ENCODE results near the gene TXNRD3. TPM values are rescaled to one million over a fixed set of nuclear protein-coding genes. Genes with fewer than 3 reads are reported as not detected.

Gene TXNRD3
- polyA plus RNA-seq, 5 donors, result 15.9 to 22.3 (median 20.4) TPM

DNA sequence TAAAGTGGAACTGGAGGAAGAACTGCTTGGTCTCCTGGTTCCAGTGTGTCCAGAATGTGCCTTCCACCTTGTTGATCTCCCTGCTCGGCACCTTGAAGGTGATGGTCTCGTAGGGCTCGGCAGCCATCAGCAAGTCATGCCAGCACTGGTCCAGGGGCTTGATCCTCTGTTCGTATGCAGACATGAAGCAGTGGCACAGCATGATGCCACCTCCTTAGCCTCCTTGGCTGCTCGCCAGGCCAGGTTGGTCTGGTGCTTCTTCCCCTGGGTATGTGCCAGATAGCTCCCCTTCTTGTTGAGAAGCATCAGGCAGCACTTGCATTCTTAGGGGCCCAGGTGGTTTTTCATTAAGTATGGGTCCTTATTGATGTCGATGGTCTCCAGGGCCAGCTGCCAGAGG is 17.8 kb upstream of the TXNRD3 start:
- DNase-seq, result no peak

DNA sequence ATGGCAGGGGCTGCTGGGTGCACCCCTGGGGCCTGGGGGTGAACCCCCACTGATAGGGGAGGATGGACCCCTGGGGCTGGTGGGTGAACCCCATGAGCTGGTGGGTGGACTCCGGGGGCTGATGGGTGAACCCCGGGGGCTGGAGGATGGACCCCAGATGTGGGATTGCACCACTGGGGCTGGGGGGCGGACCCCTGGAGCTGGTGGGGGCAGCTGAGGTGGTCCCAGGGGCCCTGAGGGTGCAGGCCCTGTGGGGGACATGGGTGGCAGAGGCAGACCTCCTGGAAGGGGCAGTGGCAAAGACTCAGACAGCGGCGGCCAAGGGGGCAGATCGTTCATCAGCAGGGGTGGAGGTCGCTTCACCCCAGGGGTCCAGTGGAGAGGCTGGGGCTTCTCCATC is 17.4 kb upstream of the TXNRD3 start:
- DNase-seq, result no peak

DNA sequence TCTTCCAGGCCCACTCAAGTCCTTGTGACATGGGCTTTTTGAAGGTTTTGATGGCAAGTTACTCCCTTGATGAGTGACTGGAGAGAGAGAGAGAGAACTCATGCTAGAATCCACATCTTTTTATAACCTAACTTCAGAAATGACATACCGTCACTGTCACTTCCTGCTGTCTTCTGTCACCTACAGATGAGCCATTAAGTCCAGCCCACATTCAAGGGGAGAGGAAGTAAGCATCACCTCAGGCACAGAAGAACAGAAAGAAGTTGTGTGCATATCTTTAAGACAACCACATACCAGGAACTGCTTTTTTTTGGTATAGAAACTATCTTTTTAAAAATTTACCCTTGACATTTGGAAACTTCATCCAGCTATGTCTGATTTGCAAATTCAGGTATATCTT is 16.6 kb upstream of the TXNRD3 start:
- DNase-seq, result no peak

DNA sequence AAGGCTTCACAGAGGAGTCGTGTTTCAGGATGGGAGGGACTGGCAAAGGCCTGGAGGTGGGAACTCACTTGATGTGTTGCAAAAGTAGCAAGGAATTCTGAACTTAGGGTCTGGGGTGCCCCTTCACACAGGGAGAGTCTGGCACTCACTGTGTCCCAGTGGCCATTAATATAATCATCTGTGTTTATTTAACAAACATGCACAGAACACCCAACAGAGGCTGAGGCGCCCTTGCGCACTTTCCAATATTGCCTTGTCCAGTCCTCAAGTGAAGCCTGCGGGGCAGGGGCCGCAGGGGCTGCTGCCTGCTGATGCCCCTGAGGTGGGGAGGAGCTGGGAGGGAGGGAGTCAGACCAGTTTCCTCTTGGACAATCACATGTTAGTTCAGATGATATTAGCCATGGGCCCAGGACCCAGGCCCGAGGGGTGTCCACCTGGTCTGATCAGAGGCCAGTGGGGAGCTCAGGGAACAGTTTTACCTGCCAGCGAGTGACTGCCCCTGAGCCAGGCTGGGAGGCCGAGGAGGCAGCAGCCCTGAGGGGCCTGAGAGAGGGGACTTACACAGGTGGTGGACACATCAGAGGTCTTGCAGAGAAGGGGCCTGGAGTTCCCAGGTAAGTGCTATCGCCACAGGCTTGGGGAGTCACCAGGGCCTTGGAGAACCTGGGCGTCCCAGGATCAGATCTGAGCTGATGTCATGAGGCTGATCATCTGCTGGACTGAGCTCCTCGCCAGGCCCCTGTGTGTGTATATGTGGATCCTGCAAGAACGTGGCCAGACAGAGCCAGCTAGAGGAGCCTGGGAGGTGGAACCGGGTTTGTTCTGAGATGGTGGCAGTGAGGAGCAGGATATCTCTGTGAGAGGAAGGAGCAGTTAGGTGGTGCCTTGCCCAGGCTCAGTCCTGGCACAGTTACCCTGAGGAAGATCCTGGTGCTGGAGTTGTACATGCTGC is 13.8 kb upstream of the TXNRD3 start:
- no peak for DNase-seq

DNA sequence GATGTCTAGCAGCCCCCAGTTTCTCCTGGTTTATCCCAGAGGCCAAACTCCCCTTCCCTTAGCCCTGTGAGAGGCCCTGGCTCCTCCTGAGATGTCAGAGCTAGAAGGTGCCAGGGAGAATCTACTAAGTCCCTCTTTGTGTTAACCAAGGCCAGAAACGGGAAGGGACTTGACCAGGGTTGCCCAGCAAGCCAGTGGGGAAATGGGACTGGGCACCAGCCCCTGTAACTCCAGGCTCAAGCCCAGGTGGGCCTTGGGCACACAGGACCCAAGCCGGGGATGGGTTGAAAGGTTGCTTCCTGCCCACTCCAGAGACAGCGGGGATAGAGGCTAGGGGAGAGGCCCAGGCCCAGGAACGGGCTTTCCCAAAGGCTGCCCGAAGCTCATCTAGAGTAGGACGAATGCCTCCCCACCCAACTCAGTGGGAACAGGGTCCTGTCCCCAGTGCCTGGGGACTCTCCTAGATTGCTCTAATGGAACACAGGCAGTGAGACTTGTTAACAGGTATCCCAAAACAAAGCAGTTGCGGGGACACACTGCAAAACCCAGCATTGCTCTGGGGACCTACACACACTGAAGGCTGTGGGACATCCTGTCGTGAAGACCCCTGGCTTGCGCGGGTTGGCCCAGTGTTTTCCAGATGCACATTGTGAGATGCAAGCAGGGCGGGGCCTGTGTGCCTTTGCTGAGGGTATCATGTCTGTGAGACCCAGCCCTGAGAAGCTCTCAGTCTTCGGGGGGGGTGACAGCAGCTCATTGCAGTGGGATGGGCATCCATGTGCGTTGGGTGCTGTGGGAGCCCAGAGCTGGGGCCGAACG is 12.9 kb upstream of the TXNRD3 start:
- DNase-seq, result no peak

DNA sequence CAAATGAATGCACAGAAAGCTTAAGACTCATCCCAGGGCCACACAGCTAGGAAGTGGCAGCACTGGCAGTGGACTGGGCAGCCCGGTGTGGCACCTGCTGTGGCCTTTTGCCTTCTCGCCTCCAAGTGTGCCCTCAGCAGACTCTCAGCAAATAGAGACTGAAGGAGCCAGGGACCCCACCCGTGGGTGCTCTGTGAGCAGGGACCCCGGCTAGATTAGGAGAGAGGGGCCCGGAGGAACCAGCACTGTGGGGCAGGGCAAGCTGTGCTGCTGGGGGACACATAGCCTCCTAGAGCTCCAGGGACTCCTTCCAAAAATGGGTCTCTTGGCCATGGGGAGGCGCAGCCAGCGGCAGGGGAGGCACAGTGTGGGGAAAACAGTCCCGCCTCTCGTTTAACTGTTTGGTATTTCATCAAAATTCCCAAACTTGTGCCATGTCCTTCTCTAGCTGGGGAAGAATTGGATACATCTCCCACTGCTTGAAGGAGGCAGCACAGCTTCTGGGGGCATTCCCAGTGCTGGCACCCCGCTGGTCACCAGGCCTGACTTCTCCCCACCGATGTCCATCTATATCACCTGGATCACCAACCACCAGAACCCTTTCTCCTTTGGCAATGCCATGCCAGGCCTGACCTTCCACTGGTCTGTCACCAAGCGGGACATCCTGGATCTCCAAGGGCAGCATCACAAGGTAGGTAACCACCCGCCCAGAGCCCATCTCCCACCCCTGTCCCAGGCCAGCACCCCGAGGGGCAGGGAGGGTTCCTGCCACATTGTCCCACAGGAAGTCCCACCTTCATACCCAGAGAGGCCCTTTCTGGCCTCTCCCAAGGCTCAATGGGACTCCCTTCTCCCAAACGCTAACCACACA is 12.0 kb upstream of the TXNRD3 start:
- no peak for DNase-seq

DNA sequence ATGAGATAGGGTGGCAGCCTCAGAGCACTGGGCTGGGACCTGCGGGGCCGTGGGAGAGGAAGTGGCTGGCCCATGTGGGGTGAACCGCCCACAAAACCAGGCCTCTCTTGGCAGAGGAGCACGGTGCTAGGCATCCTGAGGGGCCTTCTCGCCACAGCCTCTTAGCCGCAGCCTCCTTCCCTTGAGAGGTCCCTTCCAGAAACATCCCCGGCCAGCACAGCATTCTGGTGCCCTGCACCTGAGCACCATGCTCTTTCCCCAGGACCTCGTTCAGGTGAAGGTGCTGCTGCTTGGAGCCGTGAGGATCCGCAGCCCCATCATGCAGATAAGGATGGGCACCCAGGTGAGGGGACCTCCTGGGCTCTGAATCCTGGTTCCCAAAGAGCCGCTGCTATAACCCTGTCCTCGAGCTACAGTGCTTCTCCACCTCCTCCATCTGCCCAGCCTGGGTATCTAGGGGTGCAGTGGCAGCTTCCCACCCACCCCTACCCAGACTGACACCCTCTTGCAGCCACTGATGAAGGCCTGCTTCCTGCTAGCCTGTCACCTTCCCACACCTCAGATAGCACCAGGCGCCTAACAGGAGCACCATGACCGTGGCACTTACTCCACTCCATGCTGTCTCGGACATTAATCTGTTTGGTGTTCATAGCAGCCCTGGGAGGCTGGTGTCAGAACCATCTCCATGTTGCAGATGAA is 11.2 kb upstream of the TXNRD3 start:
- no peak for DNase-seq

DNA sequence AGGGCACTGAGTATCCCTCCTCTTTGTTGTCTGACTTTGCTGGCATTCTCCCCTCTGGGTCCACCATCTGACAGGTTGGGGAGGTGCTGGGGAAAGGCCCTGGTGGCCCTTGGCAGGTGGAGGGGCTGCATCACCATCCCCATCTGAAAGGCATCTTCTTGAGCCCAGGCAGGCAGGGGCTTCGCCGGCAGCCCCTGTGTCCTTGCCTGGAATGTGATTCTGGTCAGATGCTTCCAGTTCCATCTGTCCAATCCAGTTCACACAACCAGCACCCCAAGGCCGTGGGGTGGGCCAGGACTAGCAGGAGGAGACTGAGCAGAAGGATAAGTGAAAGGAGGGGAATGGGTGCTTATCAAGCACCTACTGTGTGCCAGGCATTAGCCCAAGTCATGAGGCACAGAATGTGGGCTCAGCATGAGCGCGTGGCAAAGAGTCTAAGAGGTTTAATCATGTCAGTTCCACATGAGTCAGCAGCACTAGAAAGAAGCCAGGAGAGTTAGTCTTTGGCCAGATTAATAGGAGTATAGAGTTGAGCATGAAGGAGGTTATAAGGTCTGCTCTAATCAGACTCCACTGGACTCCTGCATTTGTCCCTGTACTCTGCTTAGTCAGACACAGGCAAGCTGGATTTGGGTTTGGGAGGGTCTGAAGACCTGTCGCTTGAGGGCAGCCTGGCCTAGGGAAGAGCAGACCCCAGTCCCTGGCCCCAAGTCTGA is 10.5 kb upstream of the TXNRD3 start:
- no peak for DNase-seq

DNA sequence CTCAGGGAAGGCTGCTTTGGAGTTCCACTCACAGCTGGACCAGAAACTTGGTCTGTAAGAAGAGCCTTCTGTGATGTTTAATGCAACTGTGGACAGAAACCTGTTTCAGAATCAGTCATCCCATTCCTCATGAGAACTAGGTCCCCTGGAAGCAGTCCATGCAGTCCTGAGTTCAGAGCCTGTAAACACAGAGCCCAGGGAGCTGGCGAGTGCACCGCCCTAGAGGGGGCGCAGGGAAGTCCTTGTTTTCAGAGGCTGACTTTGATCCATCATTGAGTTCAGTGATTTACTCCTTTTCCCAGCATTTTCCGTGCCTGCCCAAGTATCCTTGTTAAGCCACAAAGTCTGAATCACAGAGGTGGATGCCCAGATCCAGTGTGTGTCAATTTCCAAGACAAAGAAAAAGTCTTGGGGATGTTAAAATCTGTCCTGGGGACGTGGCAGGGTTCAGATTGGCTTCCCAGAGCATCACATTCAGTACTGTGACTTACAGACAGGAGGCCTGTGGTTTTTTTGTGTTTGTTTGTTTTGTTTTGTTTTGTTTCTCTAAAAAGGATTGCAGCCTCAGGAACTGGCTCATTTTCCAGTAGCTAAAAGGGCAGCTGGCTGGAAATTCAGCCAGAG is 9.8 kb upstream of the TXNRD3 start:
- DNase-seq, result no peak

DNA sequence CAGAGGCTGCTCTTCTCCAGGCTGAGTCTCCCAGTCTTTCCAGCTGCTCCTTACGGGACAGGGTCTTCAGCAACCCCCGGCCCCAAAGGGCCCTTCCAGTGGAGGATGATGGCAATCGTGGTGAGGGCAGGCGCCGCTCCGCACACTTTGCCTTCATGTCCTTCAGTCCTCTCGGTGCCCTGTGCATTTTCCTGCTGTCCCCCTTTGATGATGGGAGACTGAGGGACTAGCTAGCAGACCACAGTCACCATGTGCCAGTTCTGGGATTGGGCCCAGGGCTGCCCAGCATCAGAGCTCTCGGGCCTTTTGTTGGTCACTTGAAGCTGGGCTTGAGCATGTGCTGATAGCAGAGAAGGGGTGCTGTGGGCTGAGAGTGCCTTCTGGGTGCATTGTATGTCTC is 8.8 kb upstream of the TXNRD3 start:
- DNase-seq, result no peak

DNA sequence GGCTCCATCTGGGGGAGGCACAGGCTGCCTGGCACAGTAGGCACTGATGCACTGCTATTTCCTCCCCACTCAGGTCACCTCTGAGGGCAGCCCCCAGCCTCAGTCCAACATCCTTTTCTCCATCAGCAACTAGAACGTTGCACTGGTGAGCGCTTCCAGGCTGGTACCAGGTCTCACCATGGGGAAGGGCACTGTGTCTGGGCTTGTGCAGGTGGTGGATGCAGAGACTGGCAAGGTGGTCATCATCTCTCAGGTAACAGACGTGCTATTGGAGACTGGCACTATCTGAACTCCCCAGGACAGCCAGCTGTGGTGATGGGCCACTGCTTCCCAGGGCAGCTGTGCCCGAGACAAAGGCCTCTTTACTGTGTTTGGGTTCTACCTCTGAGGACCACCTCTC is 8.3 kb upstream of the TXNRD3 start:
- no peak for DNase-seq

DNA sequence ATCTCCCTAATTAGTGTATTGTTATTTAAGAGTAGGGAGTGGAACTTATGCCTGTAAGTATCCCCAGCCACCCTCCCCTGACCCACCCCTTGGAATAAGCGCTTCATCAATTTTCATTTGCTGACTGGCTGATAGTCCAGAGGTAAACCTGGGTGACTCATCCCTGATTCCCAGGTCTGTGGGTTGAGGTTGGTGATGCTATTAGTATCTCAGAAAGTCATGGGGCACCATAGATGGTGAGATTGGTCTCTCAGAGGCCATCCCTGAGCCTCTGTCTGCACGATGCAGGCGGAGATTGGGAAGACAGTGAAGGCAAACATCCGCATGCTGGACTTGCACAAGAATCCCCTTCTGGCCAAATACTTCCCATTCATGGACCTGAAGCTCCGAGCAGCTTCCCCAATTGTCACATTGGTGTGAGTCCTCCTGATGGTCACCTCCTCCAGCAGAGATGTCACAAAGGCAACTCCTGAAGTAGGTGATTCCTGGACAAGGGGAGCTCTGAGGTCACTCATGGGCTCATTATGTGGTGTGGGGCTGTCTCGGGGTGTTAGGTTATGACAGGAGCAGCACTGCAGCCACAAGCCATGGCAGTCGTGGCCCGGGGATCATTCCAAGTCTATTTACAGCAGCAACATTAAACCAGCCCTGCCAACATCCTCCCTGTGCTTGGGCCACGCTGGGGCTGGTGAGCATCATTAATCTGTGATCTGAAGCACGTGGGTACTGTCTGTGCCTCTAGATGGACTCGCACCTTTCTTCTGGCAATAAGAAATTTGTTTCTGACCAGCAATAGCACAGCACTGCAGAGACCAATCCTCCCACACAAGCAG is 6.8 kb upstream of the TXNRD3 start:
- DNase-seq, result no peak

DNA sequence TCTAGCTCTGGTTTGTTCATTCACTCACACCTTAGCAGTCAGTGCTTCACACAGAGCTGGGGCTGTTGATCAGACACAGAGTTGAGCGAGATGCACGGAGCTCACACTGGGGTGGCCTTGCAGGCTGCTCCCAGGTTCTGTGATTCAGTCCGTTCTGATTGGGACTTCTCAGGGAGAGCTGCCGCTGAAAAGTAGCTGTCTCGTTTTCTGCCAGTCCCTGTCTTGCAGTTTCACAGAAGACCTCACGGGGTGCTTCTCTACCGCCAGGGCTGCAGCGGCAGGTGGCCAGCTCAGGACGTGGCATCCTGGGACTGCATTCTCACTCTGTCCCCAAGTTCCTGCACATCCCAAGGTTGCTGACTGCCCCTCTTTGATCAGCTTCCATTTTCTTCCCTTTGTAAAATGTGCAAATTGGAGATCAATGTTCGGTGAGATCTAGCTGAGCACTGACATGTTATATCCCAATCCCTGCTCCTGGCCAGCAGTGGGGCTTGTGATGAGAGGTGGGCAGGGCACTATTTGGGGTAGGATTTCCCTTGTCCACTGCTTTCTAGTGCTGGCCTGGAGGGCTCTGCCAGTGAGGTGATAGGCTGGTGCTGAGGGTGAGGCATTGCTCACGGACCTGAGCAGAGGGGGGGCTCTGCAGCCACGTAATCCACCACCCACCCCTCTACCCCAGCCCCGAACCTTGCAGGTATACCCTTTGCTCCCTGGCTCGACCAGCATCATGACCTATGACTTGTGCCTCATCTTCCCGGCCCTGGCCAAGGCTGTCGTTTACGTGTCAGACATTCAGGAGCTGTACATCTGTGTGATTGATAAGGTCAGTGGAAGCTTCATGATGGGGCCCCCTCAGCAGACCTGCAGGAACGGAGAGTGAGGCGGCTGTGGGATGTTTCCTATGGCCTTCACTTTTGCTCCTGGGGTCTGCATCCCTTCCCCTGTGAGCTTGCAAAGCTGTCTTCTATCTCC is 5.3 kb upstream of the TXNRD3 start:
- DNase-seq, result no peak

DNA sequence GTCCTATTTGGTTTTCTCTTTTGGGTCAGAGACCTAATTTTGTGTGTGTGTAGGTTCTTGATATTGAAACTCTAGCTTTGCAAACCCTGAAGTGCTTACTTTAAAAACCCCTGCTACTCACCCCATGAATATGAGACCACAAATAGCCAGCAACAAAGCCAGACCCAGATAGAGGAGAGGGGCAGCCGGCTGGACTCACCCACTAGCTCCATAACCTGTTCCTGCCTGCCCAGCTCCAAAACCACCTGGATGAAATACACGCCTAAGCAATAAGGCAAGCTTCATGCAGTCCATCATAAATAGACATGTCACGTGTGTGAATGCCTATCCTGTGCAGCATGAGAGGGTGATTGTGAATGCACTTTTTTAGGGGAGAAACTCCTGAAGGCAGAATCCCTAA is 3.7 kb upstream of the TXNRD3 start:
- DNase-seq, result no peak

DNA sequence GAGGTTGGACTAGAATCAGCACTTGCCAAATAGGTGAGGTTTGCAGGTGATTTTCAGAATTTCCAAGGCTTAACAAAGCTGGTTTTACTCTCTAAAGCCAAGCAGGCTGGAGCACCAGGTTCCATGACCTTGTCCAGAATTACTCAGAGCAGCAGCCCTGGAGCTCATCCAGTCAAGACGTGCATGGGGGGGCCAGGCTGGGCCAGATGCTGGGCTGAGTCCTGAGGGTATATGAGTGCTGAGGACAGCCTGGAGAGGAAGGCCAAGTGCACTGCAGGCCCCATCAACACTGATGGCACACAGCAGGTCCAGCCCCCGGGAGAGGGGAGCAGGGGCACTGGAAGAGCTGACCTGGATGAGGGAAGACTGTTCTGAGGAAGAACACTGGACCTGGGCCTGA is 3.0 kb upstream of the TXNRD3 start:
- no peak for DNase-seq

DNA sequence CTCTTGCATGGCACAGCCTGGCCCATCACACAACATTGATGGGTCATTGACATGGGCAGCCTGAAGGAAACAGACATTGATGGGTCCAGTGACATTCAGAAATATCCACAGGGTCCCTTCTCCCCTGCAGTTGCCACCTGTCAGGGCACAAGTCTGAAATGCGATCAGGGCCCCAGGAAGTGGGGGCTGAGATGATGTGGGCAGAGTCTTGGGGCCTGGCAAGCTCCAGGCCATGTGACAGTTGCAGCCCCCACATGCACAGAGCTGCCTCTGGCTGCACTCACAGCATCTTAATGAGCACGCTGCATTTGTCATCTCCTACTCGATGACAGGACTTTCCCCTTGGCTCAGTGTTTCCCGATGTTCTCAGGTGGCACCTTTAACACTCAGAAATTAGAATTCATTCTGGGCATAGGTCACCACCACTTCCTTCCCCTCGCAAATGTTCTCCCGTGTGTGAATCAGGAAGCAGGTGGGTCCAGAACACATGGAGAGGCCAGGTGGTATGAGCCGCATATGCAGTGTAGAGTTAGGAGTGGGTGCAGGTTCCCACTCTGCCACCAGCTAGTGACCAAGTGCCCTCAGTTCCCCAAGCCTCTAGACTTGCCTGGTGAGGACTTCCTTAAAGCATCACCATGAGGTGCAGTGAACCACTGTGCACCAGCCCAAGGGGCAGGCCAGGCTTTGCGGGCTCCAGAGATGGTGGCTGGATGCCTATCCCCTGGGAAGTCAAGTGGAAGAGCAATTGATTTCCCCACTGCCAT is 1.6 kb upstream of the TXNRD3 start:
- no peak for DNase-seq

DNA sequence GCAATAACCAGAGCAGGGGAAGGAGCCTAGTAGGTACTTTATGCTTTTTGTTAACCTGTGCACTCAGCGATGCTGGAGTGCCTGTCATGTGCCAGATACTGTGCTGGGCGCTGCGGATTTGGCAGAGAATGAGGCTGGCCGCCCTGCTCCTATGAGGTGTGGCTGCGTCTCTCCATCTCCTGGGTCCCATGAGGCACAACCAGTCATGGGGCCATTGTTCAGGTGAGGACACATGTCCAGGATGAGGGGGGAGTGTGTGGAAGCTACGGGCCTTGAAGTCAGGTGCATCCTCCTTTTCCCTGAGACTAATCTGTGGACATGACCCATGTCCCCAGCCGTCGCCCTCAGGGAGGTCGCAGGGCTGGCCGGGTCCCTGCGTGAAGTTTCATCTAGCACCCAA is 963 bp upstream of the TXNRD3 start:
- DNase-seq, result no peak

Measured in right lung (tissue), 5 donors.